GM12878 (cell line): ENCODE data around the gene MYMX. TPM values are rescaled to one million over a fixed set of nuclear protein-coding genes. Genes with fewer than 3 reads are reported as not detected.

ENCODE experiments used
- CTCF ChIP-seq, 3 experiments: IDR thresholded peaks in 2 of 3; conservative IDR thresholded peaks in 1 of 3; 2 replicates each; pipeline ENCODE4 v1.5.1; 2011; ENCODE audit warnings: low read depth in 3 of 3, low read length in 3 of 3, mild to moderate bottlenecking in 3 of 3, control low read depth in 2 of 3, moderate library complexity in 2 of 3, inconsistent platforms in 1 of 3, mixed read lengths in 1 of 3; ENCODE audit not compliant: control insufficient read depth in 2 of 3, insufficient read depth in 1 of 3; ENCODE audit errors: extremely low read depth in 1 of 3
- CUX1 ChIP-seq: IDR thresholded peaks from 2 replicates; pipeline ENCODE4 v1.6.1; 2012; ENCODE audit warnings: improper control_type of control experiment, low read depth, low read length; ENCODE audit not compliant: insufficient replicate concordance
- E2F4 ChIP-seq: IDR thresholded peaks from 2 replicates; pipeline ENCODE4 v1.6.1; 2012; ENCODE audit warnings: low read depth, low read length, improper control_type of control experiment
- EED ChIP-seq: sonication (generic); IDR thresholded peaks from 2 replicates; pipeline ENCODE4 v1.6.1; 2016; ENCODE audit warnings: antibody characterized with exemption, low read depth
- EP300 ChIP-seq, 2 experiments: fragments of 150-350 bp in 1 of 2; IDR thresholded peaks; 2 replicates each; pipeline ENCODE4 v1.6.1; 2011 to 2012; ENCODE audit warnings: low read depth in 2 of 2, low read length in 2 of 2, borderline replicate concordance in 1 of 2, improper control_type of control experiment in 1 of 2, inconsistent platforms in 1 of 2; ENCODE audit not compliant: control insufficient read depth in 1 of 2
- GABPA ChIP-seq: IDR thresholded peaks from 2 replicates; pipeline ENCODE4 v1.6.1; 2014; ENCODE audit warnings: antibody characterized with exemption, low read depth, mild to moderate bottlenecking, inconsistent platforms
- HDAC6 ChIP-seq: fragments of 200-600 bp; sonication (generic); IDR thresholded peaks from one replicate; pipeline ENCODE4 v1.8.0; 2017; ENCODE audit warnings: antibody characterized with exemption; ENCODE audit not compliant: unreplicated experiment
- KAT2A ChIP-seq: conservative IDR thresholded peaks from 2 replicates; pipeline ENCODE4 v1.6.1; 2011; ENCODE audit warnings: low read depth, low read length; ENCODE audit not compliant: control insufficient read depth
- MYC ChIP-seq: IDR thresholded peaks from 2 replicates; pipeline ENCODE4 v1.6.1; 2011; ENCODE audit warnings: mild to moderate bottlenecking, low read length, moderate library complexity, inconsistent platforms; ENCODE audit not compliant: insufficient read depth, insufficient replicate concordance, insufficient read length, severe bottlenecking
- NBN ChIP-seq: fragments of 450-650 bp; IDR thresholded peaks from 2 replicates; pipeline ENCODE4 v1.6.1; 2016
- NFYB ChIP-seq: IDR thresholded peaks from 2 replicates; pipeline ENCODE4 v1.6.1; 2011; ENCODE audit warnings: low read depth, mild to moderate bottlenecking, low read length, improper control_type of control experiment, moderate library complexity; ENCODE audit not compliant: insufficient read depth
- PBX3 ChIP-seq: IDR thresholded peaks from 2 replicates; pipeline ENCODE4 v1.6.1; 2011; ENCODE audit warnings: mild to moderate bottlenecking, low read depth, low read length, moderate library complexity; ENCODE audit not compliant: insufficient replicate concordance
- PKNOX1 ChIP-seq: fragments of 450-650 bp; IDR thresholded peaks from 2 replicates; pipeline ENCODE4 v1.6.1; 2016; ENCODE audit warnings: mild to moderate bottlenecking
- RAD21 ChIP-seq: IDR thresholded peaks from 2 replicates; pipeline ENCODE4 v1.6.1; 2011; ENCODE audit warnings: mild to moderate bottlenecking, low read depth, low read length, moderate library complexity; ENCODE audit not compliant: insufficient read depth
- RCOR1 ChIP-seq: conservative IDR thresholded peaks from 2 replicates; pipeline ENCODE4 v1.6.1; 2012; ENCODE audit warnings: low read depth, low read length, improper control_type of control experiment
- SMC3 ChIP-seq: IDR thresholded peaks from 2 replicates; pipeline ENCODE4 v1.6.1; 2011; ENCODE audit warnings: low read length, improper control_type of control experiment, borderline replicate concordance
- SREBF2 ChIP-seq: IDR thresholded peaks from 2 replicates; pipeline ENCODE4 v1.6.1; 2012; ENCODE audit warnings: mild to moderate bottlenecking, low read length
- SRF ChIP-seq, 2 experiments: IDR thresholded peaks; 2 replicates each; pipeline ENCODE4 v1.6.1; 2011; ENCODE audit warnings: low read depth in 2 of 2, low read length in 2 of 2, mild to moderate bottlenecking in 1 of 2, moderate library complexity in 1 of 2
- polyA plus RNA-seq, 11 experiments: library from polyadenylated mRNA; depleted of rRNA in 4 of 11; unstranded in 6 of 11; stranded (reverse) in 5 of 11; fragments of >200 nt; fragmentation: Nextera tagmentation in 4 of 11; fragmentation: Illumina TruSeq in 1 of 11; extraction: Ambion mirVana in 4 of 11; extraction: Trizol in 1 of 11; gene quantifications; 1 replicate in 1 of 11; 2 replicates in 10 of 11; pipeline versions ENCODE4 v1.2.1 to v1.2.3, GENCODE V29; 2011 to 2016; ENCODE audit warnings: inconsistent platforms in 2 of 11, missing spikeins in 2 of 11, low read depth in 1 of 11
- total RNA-seq, 4 experiments: library from RNA; depleted of rRNA in 3 of 4; stranded (reverse); fragments of >200 nt in 3 of 4; fragmentation: Illumina TruSeq in 1 of 4; extraction: Trizol in 1 of 4; gene quantifications; 2 replicates each; pipeline versions ENCODE4 v1.2.1 to v1.2.3, GENCODE V29; 2013 to 2021

The MYMX gene
- total and polyA plus RNA-seq, 10 of the 15 experiments (the other 5 are each of a cell fraction or from before 2014, with no cell fraction given): not detected

GRCh38 chr6:44245912-44246662 is 29.4 kb downstream of the MYMX start (continued):
- TF ChIP-seq CUX1 (no peak), E2F4 (no peak), EP300 (IDR thresholded peaks at IDR 0.05; ENCODE audit: borderline replicate concordance in 1 of 2, control insufficient read depth in 1 of 2, low read depth in 2 of 2, low read length in 2 of 2) (peak in 1 of 2 experiments; percentile 75; a peak in 2 of 4 replicates), CTCF (IDR thresholded peaks at IDR 0.05 in 2 of 3, conservative IDR thresholded peaks at IDR 0.05 in 1 of 3; ENCODE audit: control insufficient read depth in 2 of 3, extremely low read depth in 1 of 3, insufficient read depth in 1 of 3, low read depth in 3 of 3, low read length in 3 of 3) (peak; percentile 24 to 60 (median 49); a peak in 5 of 6 replicates), KAT2A (no peak), PKNOX1 (peak; percentile 95), SMC3 (no peak; the same call in 1 of the 2 replicates), GABPA (no peak), SRF (IDR thresholded peaks at IDR 0.05; ENCODE audit: low read depth in 2 of 2, low read length in 2 of 2) (no peak), HDAC6 (no peak), EED (no peak), SREBF2 (no peak), NBN (no peak), NFYB (no peak), PBX3 (peak; percentile 81), RAD21 (no peak), RCOR1 (no peak), MYC (peak; percentile 40)
